Muscle of leg (tissue), 11 donors: ENCODE measurements around the gene AGAP1. TPM values are rescaled to one million over a fixed set of nuclear protein-coding genes. Genes with fewer than 3 reads are reported as not detected.
"Not testable (repeated sequence)": the region's sequence is repeated elsewhere in the genome, so short reads cannot be mapped to it uniquely, and the experiment has no call there.

Experiments used
- DNase-seq: peaks from one replicate; pipeline ENCODE4 v3.0.0; 2013
- H3K27ac ChIP-seq: one replicate; pipeline ENCODE4 v1.5.1; 2013; ENCODE audit warnings: mild to moderate bottlenecking, low read length, control low read depth
- H3K27me3 ChIP-seq: one replicate; pipeline ENCODE4 v1.6.1; 2013; ENCODE audit warnings: low read length; ENCODE audit not compliant: control insufficient read depth, insufficient read depth
- H3K36me3 ChIP-seq: one replicate; pipeline ENCODE4 v1.6.1; 2013; ENCODE audit warnings: low read length; ENCODE audit not compliant: control insufficient read depth, insufficient read depth
- H3K4me1 ChIP-seq: one replicate; pipeline ENCODE4 v1.6.1; 2013; ENCODE audit warnings: low read length; ENCODE audit not compliant: control insufficient read depth, insufficient read depth
- H3K4me3 ChIP-seq: one replicate; pipeline ENCODE4 v1.5.1; 2013; ENCODE audit warnings: low read length, control low read depth
- H3K9me3 ChIP-seq: replicated peaks from 2 replicates; pipeline ENCODE4 v1.6.1; 2013; ENCODE audit warnings: low read depth, low read length; ENCODE audit not compliant: control insufficient read depth
- WGBS: methylation state at CpG from one replicate; pipeline ENCODE4 v1.1.5; 2013; ENCODE audit warnings: missing lambda C conversion rate; ENCODE audit not compliant: insufficient coverage; 5-methylcytosine and 5-hydroxymethylcytosine counted together
- polyA plus RNA-seq, 8 donors: library from polyadenylated mRNA; unstranded; fragments of 120-200 nt; gene quantifications; one replicate each; pipeline versions ENCODE4 v1.2.1 to v1.2.3, GENCODE V29; 2013; ENCODE audit warnings: inconsistent platforms in 1 of 8, low replicate concordance in 1 of 8; ENCODE audit not compliant: insufficient read length in 8 of 8, insufficient read depth in 1 of 8
- total RNA-seq: library from RNA; stranded (reverse); fragments of 120-200 nt; gene quantifications from one replicate; pipeline ENCODE4 v1.2.4, GENCODE V29; 2013

The AGAP1 gene
- total and polyA plus RNA-seq, 9 donors, result 19.1 to 32.0 (median 26.8) TPM

DNA sequence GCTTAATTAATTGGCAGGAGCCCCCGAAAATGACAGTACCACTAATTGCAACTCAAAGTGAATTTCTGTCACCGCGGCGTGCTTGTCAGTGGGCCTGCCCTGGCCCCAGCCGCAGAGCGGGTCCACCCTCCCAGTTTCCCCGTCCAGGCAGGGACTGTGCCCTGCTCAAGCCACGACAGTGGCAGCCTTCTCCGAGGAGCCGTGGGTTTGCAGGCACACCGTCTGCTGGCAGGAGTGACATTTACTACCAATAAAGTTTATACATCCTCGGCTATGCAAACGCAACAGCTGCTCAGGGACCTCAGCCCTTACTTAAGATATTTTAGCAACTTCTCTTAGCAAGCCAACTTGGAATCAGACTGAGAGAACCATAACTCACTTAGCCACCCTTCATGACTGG lies 561.6 kb downstream of the AGAP1 start:
- H3K4me3 ChIP-seq, result no peak overlapping the region
- no peaks in the 10 kb centered on the region for H3K4me1 ChIP-seq
- no peaks in the 10 kb centered on the region for H3K36me3 ChIP-seq
- no peak overlapping the region for H3K27ac ChIP-seq
- 50% methylated on average over 12 of the region's 13 CpGs for WGBS
- no peaks in the 10 kb centered on the region for H3K27me3 ChIP-seq
- H3K9me3 ChIP-seq, result peaks cover 6% of the 10 kb centered on the region
- peak; percentile 20 for DNase-seq

DNA sequence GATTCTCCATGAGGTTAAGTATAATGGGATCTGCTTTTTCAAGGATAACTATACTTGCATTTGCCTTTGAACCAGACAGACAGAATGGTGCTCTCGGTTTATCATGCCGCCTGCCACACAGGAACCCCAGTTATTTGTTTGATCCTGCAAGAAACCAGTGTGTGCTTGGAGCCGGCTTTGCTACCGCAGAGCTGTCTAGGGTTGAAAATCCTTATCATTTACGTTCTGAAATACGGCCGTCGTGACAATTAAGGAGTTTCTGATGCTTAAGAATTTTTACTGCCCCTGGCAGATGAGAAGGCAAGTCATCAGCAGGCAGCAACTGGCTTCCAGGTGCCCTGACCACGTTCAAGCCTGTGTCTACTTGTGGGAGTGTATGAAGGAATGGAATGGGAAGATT lies 562.3 kb downstream of the AGAP1 start:
- H3K27me3 ChIP-seq, result no peaks in the 10 kb centered on the region
- no peak overlapping the region for H3K4me3 ChIP-seq
- no peaks in the 10 kb centered on the region for H3K36me3 ChIP-seq
- no peak overlapping the region for H3K27ac ChIP-seq
- no peaks in the 10 kb centered on the region for H3K4me1 ChIP-seq
- peaks cover 6% of the 10 kb centered on the region for H3K9me3 ChIP-seq
- 82% methylated on average over 8 of the region's 9 CpGs for WGBS
- no peak for DNase-seq

DNA sequence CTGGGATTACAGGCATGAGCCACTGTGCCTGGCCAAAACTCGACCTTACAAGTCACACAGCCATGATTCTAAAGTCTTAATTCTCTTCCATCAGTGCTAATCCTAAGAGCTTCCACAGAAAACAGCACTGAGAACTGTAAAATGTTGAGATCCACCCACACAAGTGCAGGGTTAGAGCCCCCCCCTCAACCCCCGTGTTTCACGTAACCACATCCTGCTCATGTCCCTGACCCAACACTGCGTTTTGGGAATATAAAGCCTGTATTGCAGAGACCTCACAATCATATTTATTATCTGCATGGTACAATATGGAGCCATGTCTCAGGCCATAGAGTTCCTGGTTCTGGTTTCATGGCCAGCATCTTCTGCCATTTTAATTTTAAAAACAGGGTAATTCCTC lies 563.5 kb downstream of the AGAP1 start:
- H3K4me1 ChIP-seq, result no peaks in the 10 kb centered on the region
- 83% methylated on average over 4 of the region's 4 CpGs for WGBS
- H3K27ac ChIP-seq, result no peak overlapping the region
- H3K36me3 ChIP-seq, result no peaks in the 10 kb centered on the region
- peaks cover 6% of the 10 kb centered on the region for H3K9me3 ChIP-seq
- no peak overlapping the region for H3K4me3 ChIP-seq
- no peaks in the 10 kb centered on the region for H3K27me3 ChIP-seq
- DNase-seq, result no peak

DNA sequence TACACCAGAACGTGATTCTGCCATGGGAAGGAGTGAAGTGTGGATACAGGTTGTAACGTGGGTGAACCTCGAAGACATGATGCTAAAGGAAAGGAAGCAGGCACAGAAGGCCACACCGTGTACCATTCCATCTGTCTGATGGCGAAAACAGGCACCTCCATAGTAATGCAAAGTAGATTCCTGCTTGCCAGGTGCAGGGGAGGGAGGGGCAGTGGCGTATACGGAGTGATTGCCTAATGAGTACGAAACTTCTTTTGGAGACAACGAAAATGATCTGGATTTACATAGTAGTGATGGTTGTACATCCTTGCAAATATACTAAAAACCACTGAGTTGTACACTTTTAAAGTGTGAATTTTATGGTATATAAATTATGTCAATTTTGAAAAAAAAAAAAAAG lies 567.7 kb downstream of the AGAP1 start:
- WGBS, result 63% methylated on average over 5 of the region's 9 CpGs
- DNase-seq, result no peak
- H3K9me3 ChIP-seq, result peaks cover 6% of the 10 kb centered on the region
- H3K36me3 ChIP-seq, result no peaks in the 10 kb centered on the region
- no peak overlapping the region for H3K27ac ChIP-seq
- H3K27me3 ChIP-seq, result no peaks in the 10 kb centered on the region
- no peak overlapping the region for H3K4me3 ChIP-seq
- no peaks in the 10 kb centered on the region for H3K4me1 ChIP-seq

DNA sequence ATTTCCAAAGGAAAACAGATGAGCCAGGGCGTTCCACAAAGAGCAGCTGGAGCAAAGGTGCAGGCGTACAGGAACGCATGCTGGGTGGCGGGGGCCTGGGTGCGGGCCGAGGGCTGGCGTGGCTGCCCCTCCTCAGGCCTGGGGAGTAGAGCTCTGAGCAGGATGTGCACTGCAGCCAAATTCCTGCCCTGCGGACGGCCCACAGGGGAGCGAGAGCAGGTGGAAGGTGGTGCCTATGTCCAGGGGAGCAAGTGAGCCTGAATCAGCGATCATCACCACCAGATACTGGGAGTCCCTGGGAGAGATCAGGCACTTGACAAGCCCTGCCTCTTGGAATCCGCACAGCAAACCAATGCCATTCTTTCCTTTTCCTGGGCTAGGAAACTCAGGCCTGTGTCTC lies 568.1 kb downstream of the AGAP1 start:
- Histone ChIP-seq H3K27ac (no peak overlapping the region), H3K9me3 (peaks cover 6% of the 10 kb centered on the region), H3K4me1 (no peaks in the 10 kb centered on the region), H3K4me3 (no peak overlapping the region), H3K36me3 (no peaks in the 10 kb centered on the region), H3K27me3 (no peaks in the 10 kb centered on the region)
- no peak for DNase-seq
- WGBS, result 62% methylated on average over 10 of the region's 12 CpGs

DNA sequence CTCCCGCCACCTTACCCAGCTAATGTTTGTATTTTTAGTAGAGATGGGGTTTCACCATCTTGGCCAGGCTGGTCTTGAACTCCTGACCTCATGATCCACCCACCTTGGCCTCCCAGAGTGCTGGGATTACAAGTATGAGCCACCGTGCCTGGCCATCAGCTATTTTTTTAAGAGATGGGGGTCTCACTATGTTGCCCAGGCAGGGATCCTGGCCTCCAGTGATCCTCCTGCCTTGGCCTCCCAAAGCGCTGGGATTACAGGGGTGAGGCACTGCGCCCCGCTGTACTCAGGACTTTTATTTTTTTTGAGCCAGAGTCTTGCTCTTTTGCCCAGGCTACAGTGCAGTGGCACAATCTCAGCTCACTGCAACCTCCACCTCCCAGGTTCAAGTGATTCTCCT lies 569.0 kb downstream of the AGAP1 start:
- H3K4me3 ChIP-seq, result not testable (repeated sequence)

DNA sequence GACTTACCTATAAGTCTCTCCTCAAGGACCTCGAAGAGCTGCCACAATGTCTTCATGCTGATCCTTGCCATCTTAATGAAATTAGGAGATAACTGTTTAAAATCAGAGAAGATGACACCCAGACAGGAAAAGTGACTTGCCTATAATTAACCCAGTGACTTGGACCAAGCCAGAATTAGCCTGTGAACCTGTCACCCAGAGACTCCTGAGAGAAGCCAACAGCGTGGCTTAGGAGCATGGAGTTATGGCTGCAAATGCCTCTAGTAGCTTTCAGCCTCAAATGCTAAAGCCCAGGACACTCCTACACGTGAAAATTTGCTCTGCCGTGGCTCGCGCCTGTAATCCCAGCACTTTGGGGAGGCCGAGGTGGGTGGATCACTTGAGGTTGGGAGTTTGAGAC lies 570.2 kb downstream of the AGAP1 start:
- no peaks in the 10 kb centered on the region for H3K36me3 ChIP-seq
- 100% methylated on average over 1 of the region's 7 CpGs for WGBS
- H3K9me3 ChIP-seq, result no peaks in the 10 kb centered on the region
- H3K27me3 ChIP-seq, result no peaks in the 10 kb centered on the region
- H3K4me1 ChIP-seq, result no peaks in the 10 kb centered on the region
- DNase-seq, result no peak
- no peak overlapping the region for H3K4me3 ChIP-seq
- no peak overlapping the region for H3K27ac ChIP-seq

More for the DNA sequence above, 569.0 kb downstream of the AGAP1 start:
- H3K4me1 ChIP-seq, H3K27me3 ChIP-seq, H3K27ac ChIP-seq, H3K36me3 ChIP-seq, DNase-seq, H3K9me3 ChIP-seq: not testable (repeated sequence)
- WGBS, result 91% methylated on average over 4 of the region's 5 CpGs

DNA sequence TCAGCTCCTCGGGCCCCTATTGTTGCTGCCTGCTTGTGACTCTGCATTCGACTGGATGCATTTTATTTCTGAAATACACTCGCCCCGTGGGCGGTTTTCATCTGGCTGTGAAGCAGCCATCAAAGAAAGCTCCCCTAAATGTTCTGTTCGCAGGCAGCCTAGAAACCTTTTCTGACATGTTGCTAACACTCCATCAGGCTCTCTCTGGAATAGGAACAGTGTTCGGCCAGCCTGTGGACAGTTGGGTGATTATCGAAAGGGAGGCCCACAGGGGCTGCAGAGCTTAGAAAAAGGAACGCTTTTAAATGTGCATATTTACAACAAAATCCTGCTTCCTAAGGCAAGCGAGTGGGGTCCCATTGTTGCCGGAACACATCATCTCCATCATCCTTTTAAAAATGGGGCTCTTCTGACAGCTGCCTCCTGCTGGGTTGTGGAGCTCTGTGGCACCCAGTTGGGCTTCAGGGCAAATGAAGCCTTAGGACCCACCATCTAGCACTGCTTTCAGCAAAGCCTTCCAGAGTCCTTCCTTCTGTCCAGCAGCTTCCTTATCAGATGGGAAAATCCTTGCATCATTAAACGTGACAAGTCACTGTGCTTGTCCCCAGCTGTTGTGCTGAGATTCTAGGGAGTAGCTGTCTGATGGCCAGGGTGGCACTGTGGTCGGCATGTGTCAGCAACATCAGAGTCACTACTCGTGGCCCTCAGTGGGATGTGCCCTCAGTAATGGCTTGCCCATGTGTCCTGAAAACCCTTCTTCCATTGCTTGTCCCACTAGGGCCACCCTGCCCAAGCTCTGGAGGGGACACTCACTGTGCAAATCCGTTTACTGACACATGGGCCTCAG lies 571.7 kb downstream of the AGAP1 start:
- DNase-seq, result no peak
- no peaks in the 10 kb centered on the region for H3K27me3 ChIP-seq
- H3K27ac ChIP-seq, result no peak overlapping the region
- no peaks in the 10 kb centered on the region for H3K36me3 ChIP-seq
- no peaks in the 10 kb centered on the region for H3K9me3 ChIP-seq
- H3K4me1 ChIP-seq, result no peaks in the 10 kb centered on the region
- WGBS, result 78% methylated on average over 12 of the region's 15 CpGs
- H3K4me3 ChIP-seq, result no peak overlapping the region

DNA sequence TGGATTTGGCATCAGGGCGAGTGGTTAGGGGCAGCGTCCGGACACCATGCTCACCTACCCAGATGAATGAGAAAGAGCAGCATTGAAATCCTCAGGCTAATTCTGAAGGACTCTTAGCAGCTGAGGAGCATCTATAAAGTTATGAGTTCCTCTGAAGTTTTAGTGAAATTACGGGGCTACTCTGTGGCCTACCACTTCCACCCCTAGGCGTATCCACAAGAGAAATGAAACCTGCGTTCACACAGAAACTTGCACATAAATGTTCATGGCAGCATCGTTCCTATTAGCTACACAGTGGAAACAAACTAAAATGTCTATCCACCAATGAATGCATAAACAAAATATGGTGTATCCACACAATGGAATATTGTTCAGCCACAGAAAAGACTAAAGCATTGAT lies 576.4 kb downstream of the AGAP1 start:
- no peak for DNase-seq
- Histone ChIP-seq H3K4me1 (no peaks in the 10 kb centered on the region), H3K4me3 (no peak overlapping the region), H3K27ac (no peak overlapping the region), H3K36me3 (peaks cover 4% of the 10 kb centered on the region), H3K27me3 (no peaks in the 10 kb centered on the region), H3K9me3 (no peaks in the 10 kb centered on the region)
- WGBS, result 94% methylated on average over 3 of the region's 7 CpGs

DNA sequence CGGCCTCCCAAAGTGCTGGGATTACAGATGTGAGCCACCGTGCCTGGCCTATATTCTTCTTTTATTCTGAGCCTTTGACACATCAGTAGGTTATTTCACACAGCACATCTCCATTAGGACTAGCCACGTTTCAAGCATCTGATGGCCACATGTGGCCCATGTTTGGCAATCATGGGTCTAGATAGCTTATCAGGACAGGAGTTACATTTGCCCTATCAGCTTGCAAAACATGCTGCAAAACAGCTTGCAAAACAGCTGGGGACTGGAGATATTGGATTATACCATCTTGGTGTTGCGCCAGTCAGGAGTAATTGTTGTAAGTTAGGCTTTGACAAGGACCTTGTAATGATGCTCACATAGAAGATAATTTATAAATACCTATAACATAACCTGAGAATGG lies 579.4 kb downstream of the AGAP1 start:
- Histone ChIP-seq H3K36me3 (peaks cover 4% of the 10 kb centered on the region), H3K4me1 (no peaks in the 10 kb centered on the region), H3K27me3 (no peaks in the 10 kb centered on the region), H3K4me3 (no peak overlapping the region), H3K9me3 (no peaks in the 10 kb centered on the region), H3K27ac (no peak overlapping the region)
- WGBS, result 67% methylated on average over 2 of the region's 4 CpGs
- DNase-seq, result no peak
